ENCODE data around the gene COPA.

GRCh38 chr1:160340866-160341265 is 2.2 kb downstream of the COPA start:
- TF ChIP-seq NFRKB (IDR thresholded peaks at IDR 0.05) (no peak), TARDBP (IDR thresholded peaks at IDR 0.05) (no peak), FOXM1 (IDR thresholded peaks at IDR 0.05; ENCODE audit: borderline replicate concordance) (no peak), SUZ12 (IDR thresholded peaks at IDR 0.05) (no peak), L3MBTL2 (conservative IDR thresholded peaks at IDR 0.05) (no peak), FOXA1 (IDR thresholded peaks at IDR 0.05) (no peak)

All from HEK293T (cell line).